Lower leg skin (tissue), 3 donors: ENCODE results near the gene GNAL.

Experiments used
- POLR2A ChIP-seq, 2 donors: fragments of 450-650 bp; IDR thresholded peaks; one replicate each; pipeline ENCODE4 v1.6.1; 2016 to 2017; ENCODE audit warnings: antibody characterized with exemption in 2 of 2, mild to moderate bottlenecking in 1 of 2, moderate library complexity in 1 of 2
- TF ChIP-seq, protein P1 (sequence below), 3 donors: fragments of 450-650 bp; IDR thresholded peaks; one replicate each; pipeline ENCODE4 v1.5.1; 2016; ENCODE audit warnings: antibody characterized with exemption in 3 of 3, mild to moderate bottlenecking in 3 of 3, moderate library complexity in 2 of 3

DNA sequence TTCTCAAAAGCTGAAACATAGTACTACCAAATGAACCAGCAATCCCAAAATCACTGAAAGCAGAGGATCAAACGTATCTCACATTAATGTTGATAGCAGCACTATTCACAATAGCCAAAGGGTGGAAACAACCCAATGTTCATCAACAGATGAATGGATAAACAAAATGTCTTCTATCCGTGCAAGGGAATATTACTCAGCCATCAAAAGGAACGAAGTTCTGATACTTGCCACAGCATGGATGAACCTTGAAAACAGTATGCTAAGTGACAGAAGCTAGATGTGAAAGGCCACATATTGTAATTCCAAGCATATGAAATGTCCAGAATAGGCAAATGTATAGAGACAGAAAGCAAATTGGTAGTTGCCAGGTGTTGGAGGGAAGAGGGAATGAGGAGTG is 105.1 kb downstream of the GNAL start:
- TF ChIP-seq, protein P1, sequence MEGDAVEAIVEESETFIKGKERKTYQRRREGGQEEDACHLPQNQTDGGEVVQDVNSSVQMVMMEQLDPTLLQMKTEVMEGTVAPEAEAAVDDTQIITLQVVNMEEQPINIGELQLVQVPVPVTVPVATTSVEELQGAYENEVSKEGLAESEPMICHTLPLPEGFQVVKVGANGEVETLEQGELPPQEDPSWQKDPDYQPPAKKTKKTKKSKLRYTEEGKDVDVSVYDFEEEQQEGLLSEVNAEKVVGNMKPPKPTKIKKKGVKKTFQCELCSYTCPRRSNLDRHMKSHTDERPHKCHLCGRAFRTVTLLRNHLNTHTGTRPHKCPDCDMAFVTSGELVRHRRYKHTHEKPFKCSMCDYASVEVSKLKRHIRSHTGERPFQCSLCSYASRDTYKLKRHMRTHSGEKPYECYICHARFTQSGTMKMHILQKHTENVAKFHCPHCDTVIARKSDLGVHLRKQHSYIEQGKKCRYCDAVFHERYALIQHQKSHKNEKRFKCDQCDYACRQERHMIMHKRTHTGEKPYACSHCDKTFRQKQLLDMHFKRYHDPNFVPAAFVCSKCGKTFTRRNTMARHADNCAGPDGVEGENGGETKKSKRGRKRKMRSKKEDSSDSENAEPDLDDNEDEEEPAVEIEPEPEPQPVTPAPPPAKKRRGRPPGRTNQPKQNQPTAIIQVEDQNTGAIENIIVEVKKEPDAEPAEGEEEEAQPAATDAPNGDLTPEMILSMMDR (IDR thresholded peaks at IDR 0.05): no peak
- TF ChIP-seq POLR2A (IDR thresholded peaks at IDR 0.05): no peak
